GM10248 (cell line): ENCODE measurements around the gene GPR18.
"Not testable (repeated sequence)": the region's sequence is repeated elsewhere in the genome, so short reads cannot be mapped to it uniquely, and the experiment has no call there.

Source experiments
- CTCF ChIA-PET: fragments of 300-600 bp; sonication (Branson Sonifier 250); formaldehyde crosslinking; extraction: SDS; loops from one replicate; lab custom pipeline; 2021; ENCODE audit warnings: antibody characterized with exemption; lab: Yijun Ruan, JAX
- POLR2A ChIA-PET: fragments of 350-650 bp; sonication (Branson Sonifier 250); formaldehyde crosslinking; extraction: SDS; loops from one replicate; lab custom pipeline; 2020; ENCODE audit warnings: antibody characterized with exemption; lab: Yijun Ruan, JAX
- DNase-seq: peaks from one replicate; pipeline ENCODE4 v3.0.0; 2012; ENCODE audit errors: extremely low spot score
- TF ChIP-seq, protein P1 (sequence below): IDR thresholded peaks from 2 replicates; pipeline ENCODE4 v1.5.1; 2012; ENCODE audit warnings: mild to moderate bottlenecking, low read depth; ENCODE audit errors: extremely low read depth, missing control alignments, control extremely low read depth

GPR18 gene

GRCh38 chr13:99237981-99238662 is 20.1 kb downstream of the GPR18 start:
- ChIA-PET CTCF (interaction anchor here (0.6 to 3.1 kb wide), 5 partner anchors 21 to 61 kb away, joined by 3 to 7 read pairs (median 3); no protein-coding TSS in a partner anchor), POLR2A (no interaction called here)
- peak; percentile 24 for DNase-seq
- TF ChIP-seq, protein P1, sequence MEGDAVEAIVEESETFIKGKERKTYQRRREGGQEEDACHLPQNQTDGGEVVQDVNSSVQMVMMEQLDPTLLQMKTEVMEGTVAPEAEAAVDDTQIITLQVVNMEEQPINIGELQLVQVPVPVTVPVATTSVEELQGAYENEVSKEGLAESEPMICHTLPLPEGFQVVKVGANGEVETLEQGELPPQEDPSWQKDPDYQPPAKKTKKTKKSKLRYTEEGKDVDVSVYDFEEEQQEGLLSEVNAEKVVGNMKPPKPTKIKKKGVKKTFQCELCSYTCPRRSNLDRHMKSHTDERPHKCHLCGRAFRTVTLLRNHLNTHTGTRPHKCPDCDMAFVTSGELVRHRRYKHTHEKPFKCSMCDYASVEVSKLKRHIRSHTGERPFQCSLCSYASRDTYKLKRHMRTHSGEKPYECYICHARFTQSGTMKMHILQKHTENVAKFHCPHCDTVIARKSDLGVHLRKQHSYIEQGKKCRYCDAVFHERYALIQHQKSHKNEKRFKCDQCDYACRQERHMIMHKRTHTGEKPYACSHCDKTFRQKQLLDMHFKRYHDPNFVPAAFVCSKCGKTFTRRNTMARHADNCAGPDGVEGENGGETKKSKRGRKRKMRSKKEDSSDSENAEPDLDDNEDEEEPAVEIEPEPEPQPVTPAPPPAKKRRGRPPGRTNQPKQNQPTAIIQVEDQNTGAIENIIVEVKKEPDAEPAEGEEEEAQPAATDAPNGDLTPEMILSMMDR, result no peak

- DNase-seq, result no peak
Measured at GRCh38 chr13:99231721-99232120, 26.5 kb downstream of the GPR18 start.

GRCh38 chr13:99230991-99231390 is 27.2 kb downstream of the GPR18 start:
- POLR2A ChIA-PET, result no interaction called here
- TF ChIP-seq, protein P1, result no peak
- DNase-seq, result no peak
- CTCF ChIA-PET, result interaction anchor here (1.1 to 2.4 kb wide), 10 partner anchors 12 to 157 kb away, joined by 3 to 11 read pairs (median 4); partner anchors contain the start of gene UBAC2

More at GRCh38 chr13:99231721-99232120, 26.5 kb downstream of the GPR18 start:
- CTCF ChIA-PET, result interaction anchor here (1.2 to 2.4 kb wide), 11 partner anchors 14 to 205 kb away, joined by 3 to 12 read pairs (median 5); partner anchors contain the start of genes GPR18 and UBAC2
- TF ChIP-seq, protein P1, result no peak
- POLR2A ChIA-PET, result no interaction called here

DNA sequence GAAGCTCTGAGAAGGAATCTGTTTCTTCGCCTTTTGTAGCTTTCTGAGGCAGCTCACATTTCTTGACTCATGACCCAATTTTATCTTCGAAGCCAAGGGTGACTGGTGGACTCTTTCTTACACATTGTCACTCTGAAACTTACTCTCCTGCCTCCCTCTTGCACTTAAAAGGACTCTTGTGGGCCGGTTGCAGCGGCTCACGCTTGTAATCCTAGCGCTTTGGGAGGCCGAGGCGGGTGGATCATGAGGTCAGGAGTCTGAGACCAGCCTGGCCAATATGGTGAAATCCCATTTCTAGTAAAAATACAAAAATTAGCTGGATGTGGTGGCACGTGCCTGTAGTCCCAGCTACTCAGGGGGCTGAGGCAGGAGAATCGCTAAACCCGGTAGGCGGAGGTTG is 27.6 kb downstream of the GPR18 start:
- POLR2A ChIA-PET, DNase-seq: not testable (repeated sequence)
- CTCF ChIA-PET, result interaction anchor here (0.9 to 2.4 kb wide), 10 partner anchors 12 to 158 kb away, joined by 3 to 7 read pairs (median 4); partner anchors contain the start of gene UBAC2

GRCh38 chr13:99228737-99229691 is 29.2 kb downstream of the GPR18 start:
- ChIA-PET POLR2A (no interaction called here), CTCF (interaction anchor here (0.9 to 2.4 kb wide), 3 partner anchors 10 to 52 kb away, joined by 3 to 7 read pairs (median 5); no protein-coding TSS in a partner anchor)
- TF ChIP-seq, protein P1, result no peak
- peak; percentile 72 for DNase-seq

- POLR2A ChIA-PET, result interaction anchor here (0.7 kb wide), 1 partner anchor 724 kb away, joined by 3 read pairs; no protein-coding TSS in a partner anchor
- TF ChIP-seq, protein P1, result no peak
- no peak for DNase-seq
- CTCF ChIA-PET, result interaction anchor here (0.7 to 1.8 kb wide), 4 partner anchors 22 to 52 kb away, joined by 3 to 4 read pairs (median 4); no protein-coding TSS in a partner anchor
Measured at GRCh38 chr13:99227909-99228688, 30.1 kb downstream of the GPR18 start.
